HG03575 (cell line): ENCODE results near the gene RUFY4.
"Not testable (repeated sequence)": the region's sequence is repeated elsewhere in the genome, so short reads cannot be mapped to it uniquely, and the experiment has no call there.

ENCODE experiments used
- ATAC-seq: cut with Tn5 transposase; IDR thresholded peaks from one replicate; pipeline ENCODE4 v1.9.1; 2021; ENCODE audit not compliant: unreplicated experiment, insufficient number of reproducible peaks, low FRiP score; ENCODE audit errors: extremely low read depth

Gene RUFY4

DNA sequence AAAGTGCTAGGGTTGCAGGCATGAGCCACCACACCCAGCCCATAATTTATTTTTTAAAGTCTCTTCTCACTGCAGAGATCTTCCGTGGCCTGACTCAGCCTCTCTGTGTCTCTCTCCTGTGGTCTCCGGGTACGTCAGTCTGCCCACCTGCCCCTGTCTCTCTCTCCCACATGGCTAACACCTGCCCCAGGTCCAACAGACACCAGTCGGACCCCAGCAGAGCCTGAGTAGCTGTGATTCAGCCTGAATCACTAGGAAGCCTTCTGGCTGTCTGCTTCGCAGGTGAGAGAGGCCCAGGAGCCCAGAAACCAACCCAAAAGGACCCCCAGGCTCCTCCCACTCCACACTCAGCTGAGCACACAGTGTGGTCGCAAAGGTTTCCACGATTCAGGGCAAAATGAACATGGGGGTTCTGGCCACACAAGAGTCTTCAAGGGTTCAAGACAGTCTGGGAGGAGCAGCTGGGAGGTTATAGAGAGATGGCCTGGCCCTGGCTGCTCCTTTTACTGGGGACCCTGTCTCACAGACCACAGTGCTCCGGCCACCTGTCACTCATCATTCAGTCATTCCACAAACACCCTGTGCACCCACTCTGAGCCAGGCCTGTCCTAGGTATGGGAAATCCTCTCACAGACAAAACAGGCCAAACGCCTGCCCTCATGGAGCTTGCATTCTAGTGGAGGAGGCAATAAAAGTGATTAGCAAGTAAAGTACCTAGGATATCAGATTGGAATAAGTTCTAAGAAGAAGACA, 8.6 kb downstream of the RUFY4 start:
- no peak for ATAC-seq

DNA sequence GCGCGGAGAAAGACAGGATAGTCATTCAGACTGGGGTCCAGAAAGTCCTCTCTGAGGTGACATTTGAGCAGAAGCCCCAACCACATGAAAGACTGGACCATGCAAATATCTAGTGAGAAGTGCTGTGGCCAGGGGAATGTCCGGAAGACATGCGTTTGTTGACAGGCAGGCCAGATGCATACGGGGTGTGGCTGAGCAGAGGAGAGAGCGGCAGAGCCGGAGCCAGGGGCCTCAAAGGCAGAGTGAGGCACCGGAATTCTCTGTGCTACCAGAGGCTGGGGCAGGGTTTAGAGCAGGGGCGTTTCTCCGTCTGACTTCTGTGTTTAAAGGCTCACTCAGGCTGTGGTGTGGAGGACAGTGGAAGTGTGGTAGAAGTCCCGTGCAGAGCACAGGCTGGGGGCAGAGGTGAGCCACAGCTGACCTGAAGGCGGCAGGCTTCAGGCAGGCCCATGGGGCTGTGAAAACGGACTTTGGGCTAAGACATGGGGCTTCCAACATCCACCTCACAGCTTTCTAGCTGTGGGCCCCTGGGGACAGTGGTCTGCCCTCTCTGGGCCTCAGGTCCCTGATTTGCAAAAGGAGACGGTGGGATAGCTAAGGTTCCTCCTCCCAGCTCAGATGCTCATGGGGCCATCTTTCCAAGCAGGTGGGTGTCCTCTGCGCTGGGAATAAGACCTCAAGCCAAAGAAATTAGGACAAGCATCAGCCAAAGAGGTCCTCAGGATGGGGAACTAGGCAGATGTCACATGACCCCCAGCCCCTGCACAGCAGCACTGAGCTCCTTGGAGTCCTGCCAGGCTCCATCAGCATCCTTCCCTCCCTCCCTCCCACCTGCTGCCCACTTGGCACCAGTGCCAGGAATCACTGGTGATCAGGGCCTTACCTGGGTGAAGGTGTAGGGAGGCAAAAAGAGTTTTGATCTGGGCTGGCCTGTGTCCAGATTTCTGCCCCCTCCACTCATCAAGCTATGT, 11.2 kb downstream of the RUFY4 start:
- ATAC-seq = no peak

DNA sequence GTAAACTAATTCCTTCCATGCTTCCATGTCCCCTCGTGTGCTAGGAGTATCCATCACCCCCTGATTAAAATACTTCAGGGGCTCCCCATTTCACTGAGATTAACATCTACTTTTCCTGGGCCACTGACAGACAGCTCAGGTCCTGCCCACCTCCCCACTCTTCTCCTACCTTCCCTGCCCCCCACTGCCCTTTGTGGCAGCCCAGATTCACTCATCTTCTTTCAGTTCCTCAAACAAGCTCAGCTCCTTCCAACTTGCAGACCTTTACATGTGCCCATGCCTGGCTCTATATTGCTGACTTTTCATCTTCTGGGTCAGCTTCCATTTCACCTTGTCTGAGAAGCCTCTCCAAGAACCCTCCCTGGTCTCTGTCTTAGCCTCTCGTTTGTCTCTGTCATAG, 12.0 kb downstream of the RUFY4 start:
- ATAC-seq = peak; percentile 64

DNA sequence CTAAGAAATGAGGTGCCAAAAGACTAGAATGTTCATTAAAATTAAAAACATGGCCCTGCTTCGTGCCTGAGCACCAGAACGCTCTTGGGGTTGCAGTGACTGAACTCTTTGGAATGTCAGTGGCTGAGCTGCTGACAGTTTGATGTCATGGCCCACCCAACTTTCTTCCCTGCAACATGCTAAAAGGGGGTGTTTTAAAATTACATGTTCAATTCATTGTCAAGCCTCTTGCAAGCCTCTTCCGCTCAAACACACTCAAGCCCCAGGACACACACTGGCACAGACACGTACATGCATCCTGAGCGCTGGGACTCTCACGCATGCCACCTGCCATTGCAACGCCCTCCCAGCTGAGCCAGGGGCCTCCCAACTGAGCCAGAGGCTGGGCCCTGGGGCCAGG, 12.6 kb downstream of the RUFY4 start:
- no peak for ATAC-seq

DNA sequence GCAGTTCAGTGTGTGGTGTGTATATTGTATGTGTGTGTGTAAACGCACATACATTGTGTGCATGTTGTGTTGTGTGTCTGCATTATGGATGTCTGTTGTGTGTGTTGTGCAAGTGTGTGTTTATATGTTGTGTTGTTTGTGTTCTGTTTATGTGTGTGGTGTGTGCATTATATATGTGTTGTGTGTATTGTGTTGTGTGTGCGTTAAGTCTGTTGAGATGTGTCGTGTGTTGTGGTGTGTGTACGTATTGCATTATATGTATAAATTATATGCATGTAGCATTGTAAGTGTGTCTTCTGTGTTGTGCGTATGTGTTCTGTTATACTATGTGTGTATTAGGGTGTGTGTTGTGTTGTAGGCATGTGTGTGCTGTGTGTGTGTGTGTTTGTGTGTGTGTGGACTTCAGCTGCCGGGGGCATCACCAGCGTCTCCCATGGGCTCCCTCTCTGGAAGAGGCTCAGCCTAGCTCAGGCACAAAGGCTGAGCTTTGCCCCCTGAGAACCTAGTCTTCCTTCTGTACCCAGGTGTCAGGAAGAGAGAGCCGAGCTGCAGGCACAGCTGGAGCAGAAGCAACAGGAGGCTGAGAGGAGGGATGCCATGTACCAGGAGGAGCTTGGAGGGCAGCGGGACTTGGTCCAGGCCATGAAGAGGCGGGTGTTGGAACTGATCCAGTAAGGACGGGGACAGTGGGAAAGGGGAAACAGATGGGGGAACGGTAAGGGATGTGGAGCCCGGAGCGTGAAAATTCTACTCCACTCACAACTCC, 13.7 kb downstream of the RUFY4 start:
- ATAC-seq = no peak

DNA sequence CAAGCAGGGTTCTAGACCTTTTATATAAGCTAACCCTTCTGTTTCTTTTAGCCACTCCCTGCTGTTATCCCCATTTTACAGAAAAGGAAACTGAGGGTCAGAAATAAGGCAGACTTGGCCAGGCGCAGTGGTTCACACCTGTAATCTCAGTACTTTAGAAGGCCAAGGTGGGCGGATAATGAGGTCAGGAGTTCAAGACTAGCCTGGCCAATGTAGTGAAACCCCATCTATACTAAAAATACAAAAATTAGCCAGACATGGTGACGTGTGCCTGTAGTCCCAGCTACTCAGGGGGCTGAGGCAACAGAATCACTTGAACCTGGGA, 14.3 kb downstream of the RUFY4 start:
- no peak for ATAC-seq

DNA sequence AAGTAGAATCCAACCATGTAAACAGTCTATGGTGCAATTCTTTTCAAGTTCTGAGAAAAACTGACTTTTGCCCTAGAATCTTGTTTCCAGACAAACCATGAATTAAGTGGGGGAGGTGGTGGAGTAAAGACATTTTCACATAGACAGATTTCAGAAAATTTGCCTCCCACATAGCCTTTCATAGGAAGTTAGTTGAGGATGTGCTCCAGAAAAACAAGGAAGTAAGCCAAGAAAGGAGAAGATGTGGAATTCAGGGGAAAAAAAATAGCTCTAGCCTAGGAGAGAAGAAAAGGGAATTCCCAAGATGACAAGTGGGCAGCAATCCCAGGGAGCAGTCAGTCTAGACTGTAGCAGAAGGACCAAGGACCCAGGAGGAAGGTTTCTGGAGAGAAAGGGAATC, 17.4 kb downstream of the RUFY4 start:
- ATAC-seq = no peak

DNA sequence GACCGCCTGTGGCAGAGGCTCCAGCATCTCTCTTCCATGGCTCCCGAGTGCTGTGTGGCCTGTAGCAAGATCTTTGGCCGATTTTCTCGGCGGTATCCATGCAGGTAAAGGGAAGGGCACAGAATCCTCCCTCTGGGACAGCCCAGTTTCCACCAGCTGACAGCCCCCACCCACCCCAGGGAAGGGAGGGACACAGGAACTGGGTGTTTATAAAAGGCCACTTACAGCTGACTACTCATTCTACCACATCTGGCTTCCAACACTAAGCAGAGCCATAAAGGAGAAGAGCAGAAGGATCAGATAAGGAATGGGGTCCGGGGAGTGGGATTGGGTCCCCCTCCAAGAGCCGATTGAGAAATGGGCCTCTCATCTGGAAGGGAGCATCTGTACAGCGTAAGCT, 20.2 kb downstream of the RUFY4 start:
- ATAC-seq = no peak

DNA sequence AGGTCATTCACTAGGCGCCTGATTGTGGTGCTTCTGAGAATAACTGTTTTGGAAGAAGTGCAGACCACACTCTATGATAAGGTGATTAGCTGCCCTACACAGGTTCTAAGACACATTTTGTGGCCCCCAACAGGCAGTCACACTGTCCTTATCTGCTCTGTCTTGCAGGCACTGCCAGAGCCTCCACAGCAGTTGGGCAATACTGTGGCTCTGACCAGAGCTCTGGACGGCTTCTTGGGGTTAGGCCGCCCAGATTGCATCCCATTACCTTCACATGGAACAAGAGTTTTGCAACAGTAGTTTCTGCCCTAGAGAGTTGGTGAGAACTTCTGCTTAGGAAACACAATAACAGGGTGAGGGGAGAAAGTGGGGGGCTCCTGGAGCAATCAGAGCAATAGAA, 22.7 kb downstream of the RUFY4 start:
- ATAC-seq = no peak

DNA sequence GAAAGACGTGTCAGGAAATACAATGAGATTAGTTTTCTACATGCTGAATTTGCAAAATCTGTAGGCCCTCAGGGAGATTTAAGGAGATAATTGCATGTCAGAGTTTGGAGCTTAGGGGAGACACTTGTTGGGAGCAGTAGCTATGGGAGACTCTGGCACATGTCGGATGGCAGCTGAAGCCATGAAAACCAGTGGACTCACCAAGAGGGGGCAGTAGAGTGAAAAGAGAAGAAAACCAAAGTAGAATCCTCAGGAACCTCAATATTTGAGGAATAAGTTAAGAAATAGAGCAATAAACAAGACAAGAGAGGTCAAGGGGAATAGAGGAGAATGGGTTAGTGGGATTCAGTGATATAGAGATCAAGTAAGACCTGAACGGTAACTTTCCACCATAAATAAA, 24.8 kb downstream of the RUFY4 start:
- no peak for ATAC-seq

DNA sequence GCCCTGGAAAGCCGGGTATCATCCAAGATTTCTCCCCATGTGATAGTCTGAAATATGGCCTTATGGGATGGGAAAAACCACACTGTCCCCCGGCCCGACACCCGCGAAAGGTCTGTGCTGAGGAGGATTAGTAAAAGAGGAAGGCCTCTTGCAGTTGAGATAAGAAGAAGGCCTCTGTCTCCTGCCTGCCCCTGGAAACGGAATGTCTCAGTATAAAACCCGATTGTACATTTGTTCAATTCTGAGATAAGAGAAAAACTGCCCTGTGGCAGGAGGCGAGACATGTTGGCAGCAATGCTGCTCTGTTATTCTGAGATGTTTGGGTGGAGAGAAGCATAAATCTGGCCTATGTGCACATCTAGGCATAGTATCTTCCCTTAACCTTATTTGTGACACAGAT, 26.8 kb downstream of the RUFY4 start:
- ATAC-seq = no peak

DNA sequence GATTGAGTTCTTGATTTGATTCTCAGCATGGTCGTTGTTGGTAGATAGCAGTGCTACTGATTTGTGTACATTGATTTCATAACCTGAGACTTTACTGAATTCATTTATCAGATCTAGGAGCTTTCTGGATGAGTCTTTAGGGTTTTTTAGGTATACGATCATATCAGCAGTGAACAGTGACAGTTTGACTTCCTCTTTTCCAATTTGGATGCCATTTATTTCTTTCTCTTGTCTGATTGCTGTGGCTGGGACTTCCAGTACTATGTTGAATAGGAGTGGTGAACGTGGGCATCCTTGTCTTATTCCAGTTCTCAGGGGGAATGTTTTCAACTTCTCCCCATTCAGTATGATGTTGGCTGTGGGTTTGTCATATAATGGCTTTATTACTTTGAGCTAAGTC, 28.9 kb downstream of the RUFY4 start:
- ATAC-seq = no peak

DNA sequence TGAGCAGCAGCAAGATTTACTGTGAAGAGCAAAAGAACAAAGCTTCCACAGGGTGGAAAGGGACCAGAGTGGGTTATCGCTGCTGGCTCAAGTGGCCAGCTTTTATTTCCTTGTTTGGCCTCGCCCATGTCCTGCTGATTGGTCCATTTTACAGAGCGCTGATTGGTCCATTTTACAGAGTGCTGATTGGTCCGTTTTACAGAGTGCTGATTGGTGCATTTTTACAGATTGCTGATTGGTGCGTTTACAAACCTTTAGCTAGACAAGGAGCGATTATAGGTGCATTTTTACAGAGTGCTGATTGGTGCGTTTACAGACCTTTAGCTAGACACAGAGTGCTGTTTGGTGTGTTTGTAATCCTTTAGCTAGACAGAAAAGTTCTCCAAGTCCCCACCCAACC, 39.8 kb downstream of the RUFY4 start:
- ATAC-seq = not testable (repeated sequence)

DNA sequence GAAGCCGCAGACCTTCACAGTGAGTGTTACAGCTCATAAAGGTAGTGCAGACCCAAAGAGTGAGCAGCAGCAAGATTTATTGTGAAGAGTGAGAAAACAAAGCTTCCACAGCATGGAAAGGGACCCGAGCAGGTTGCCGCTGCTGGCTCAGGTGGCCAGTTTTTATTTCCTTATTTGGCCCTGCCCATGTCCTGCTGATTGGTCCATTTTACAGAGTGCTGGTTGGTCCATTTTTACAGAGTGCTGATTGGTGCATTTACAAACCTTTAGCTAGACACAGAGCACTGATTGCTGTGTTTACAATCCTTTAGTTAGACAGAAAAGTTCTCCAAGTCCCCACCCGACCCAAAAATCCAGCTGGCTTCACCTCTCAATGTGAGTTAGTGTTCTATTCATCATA, 52.7 kb downstream of the RUFY4 start:
- ATAC-seq = not testable (repeated sequence)

DNA sequence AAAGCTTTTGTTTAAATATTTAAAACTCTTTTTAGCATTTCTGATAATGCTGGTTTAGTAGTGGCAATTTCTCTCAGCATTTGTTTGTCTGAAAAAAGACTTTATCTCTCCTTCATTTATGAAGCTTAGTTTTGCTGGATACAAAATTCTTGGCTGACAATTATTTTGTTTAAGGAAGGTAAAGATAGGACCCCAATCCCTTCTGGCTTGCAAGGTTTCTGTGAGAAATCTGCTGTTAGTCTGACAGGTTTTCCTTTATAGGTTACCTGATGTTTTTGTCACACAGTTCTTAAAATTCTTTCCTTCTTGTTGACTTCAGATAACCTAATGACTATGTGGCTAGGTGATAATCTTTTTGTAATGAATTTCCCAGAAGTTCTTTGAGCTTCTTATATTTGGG, 53.2 kb downstream of the RUFY4 start:
- not testable (repeated sequence) for ATAC-seq

DNA sequence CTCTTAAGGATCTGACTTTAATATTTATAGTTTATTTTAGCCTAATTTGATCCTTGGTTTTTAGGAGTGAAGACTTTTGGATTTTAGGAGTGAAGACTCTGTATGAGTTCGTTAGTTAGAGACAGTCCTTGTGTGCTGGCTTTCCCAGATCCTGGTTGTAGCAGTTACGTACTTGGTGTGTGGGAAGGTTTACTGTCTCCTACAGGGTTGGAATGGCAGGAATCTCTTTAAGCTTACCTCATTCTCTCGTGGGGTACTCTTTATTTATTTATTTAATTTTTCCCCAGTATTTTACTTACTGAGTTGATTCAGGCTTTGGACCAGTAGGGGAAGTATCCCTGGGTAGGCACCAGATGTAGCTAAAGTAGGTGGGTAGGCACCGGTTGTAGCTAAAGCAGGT, 54.9 kb downstream of the RUFY4 start:
- ATAC-seq = no peak

DNA sequence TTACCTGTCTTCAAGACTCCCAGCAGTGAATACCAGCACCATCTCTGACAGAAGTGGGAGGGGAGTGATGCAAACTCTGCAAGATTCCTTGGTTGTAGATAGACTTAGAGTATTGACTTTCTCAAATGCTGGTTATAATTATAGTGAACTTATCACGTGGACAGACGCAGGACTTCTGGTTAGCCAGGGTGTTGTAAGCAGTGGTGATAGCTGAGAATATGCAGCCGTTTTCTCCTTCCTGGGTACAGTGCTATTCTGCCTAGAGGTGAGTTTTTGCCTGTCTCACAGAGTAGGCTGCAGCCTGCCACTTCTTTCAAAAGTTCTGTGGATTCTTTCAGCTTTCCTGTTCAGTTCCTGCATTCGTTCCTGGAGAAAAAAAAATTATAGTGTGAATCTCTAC, 56.0 kb downstream of the RUFY4 start:
- ATAC-seq = no peak

DNA sequence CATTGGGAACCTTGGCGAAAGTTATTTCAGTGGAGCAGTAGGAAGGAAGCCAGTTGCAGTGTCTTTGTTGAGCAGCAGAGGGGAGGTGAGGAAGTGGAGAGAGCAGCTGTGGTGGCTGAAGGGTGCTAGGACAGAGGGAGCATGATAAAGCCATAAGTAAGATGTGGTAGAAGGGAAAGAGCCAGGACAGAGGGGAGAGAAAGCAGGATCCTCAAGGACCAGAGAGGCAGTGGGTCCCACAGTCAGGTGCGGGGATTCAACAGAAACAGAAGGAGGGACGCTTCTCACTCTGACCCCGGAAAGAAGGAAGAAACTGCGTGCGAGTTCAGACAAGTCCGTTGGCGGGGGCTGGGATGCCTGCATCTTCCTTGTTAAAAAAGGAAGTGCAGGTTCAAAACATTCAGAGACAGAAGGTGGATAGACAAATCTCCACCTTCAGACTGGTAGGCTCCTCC, 56.6 kb downstream of the RUFY4 start, which contains the start of gene CXCR2:
CXCR2 (plus strand) TSS at position 403 of the 455 bp plus-strand sequence. CDS start 8,774 bp downstream, outside the sequence.
- ATAC-seq = no peak

DNA sequence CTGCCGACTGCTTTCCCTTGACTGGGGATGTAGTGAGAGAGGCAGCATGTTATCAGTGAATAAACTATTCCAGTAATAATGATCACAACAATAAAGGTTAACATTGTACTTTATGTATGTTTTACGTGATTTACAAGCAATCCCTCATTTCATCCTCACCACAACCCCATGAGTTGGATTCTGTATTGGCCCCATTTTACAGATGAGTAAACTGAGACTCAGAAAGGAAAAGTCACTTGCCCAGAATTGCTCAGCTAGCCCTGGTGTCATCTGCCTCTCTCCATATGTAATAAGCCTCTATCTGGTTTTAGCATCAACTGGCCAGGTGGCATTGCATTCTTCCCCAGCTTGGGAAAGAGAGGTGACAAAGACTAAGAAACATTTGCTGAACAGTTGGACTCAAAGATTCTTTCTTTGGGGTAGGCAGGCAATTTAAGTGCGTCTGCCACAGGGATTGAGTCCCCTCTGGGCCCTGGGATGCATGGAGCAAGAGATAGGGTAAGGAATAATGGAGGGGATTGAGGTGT, 58.9 kb downstream of the RUFY4 start:
- no peak for ATAC-seq
